ENCODE data around the gene PDIA6.

Gene PDIA6

DNA sequence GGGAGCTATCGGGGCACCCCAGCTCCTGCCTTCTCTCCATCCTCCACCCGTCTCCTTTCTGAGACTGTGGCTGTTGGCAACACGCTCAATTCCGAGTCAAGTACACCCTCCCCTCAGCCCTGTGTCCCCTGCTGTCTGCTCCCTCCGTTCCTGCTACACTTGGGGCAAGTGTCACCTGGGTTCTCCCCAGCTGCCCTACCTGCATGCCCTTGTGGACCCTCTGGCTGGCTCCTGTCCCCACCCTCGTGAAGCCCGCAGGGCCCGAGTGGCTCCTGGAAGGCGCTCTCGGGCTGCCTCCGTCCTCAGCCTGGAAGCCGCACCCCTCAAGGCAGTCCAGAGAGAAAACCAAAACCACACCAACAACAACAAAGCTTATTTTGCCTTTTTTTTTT is 33.9 kb downstream of the PDIA6 start:
- DNase-seq = no peak

DNA sequence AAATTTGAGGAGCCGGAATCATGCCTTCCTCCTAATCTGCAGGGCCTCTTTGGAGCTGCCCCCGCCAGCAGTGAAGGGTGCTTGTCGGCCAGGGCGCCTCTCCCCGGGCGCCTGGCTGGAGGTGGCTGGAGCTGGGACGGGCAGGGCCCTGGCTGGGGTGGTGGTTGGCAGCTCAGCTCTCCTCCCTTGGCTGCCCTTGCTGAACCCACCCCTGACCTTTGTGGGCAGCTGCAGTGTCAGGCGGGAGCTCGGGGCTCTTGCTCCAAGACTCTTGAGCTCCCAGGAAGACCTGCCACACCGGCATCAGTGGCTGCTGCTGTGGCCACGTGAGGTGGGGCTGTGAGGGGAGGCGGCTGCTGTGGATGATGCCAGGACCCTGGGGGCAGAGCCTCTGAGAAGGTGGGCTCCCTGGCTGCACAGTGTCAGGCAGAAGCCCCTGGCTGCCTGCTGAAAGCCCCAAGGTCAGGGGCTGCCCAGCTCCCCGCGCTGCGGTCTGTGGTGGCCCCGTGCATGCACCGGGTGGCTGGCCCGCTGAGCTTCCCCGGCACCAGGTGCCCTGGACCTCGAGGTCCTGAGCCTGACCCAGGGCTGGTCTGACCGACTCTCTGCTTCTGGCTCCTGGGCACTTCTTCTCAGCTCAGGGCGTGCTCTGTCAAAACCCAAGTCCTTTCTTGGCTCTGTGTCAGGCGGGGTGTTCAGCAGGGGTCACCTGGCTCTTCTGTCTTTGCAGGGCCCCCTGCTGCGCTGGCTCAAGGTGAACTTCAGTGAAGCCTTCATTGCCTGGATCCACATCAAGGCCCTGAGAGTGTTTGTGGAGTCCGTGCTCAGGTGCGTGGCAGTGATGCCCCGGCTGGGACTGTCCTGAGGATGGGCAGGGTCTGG is 34.5 kb downstream of the PDIA6 start:
- no peak for DNase-seq

DNA sequence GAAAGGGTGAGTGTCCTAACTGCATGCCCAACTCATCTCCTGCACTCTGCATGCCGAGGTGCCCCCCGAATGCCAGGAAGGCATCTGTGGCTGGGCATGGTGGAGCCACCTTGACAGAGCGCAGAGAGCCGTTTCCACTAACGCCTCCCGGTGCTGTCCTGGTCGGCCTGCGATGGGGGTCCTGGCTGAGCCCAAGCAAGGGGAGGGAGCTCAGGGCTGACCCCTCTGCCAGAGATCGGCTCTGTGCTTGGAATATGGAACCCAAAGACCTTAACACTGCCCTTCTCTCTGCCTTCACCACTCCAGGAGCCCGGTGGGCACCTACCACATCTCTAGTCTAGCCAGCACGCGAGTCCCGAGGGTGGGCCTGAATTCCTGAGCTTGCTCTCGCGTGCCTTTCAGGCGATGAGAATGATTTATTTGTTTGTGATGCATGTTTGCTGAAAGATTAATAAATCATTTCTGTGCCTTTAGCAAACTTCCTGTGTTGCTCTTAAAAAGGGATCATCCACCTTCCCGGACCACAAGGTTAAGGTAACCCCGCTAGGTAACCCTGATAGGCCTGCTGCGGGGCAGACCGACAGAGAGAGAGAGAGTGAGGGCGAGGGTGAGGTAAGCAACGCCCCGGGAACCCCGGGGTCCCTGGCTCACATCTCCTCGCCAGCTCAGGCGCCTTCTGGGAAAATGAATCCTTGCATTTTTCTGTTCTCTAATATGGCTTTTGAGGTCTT is 35.3 kb downstream of the PDIA6 start:
- no peak for DNase-seq

DNA sequence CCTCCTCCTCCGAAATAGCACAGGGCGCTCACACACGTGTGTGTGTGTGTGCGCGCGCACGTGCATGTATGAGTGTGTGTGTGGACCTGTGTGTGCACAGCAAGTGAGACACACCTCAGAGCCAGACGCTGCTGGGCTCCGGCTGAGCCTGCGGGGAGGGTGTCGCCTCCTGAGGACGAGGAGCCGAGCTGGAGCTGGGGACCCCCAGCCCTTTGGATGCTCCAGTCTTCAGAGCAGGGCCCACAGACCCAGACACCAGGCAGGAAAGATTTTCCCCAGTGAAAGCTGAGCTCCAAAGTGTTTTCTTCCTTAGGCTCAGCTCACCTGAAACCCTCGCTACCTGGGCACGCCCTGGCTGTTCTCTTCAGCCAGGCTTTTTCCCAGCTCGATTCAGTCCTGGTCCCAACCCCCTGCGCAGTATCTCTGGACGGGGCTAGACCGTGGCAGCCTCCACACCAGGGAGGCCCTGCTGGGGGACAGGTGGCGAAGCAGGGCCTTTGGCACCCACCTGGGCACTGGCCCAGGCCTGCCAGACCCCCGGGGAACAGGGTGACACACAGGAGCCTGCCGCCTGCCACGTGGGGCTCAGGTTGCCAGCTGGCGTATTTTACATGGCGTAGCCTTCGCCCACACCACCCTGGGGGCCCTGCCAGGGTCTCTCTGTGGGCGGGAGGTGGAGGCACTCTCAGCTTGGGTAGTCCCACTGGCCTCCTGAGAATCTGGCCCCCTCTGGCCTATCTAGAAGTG is 36.2 kb downstream of the PDIA6 start:
- no peak for DNase-seq

DNA sequence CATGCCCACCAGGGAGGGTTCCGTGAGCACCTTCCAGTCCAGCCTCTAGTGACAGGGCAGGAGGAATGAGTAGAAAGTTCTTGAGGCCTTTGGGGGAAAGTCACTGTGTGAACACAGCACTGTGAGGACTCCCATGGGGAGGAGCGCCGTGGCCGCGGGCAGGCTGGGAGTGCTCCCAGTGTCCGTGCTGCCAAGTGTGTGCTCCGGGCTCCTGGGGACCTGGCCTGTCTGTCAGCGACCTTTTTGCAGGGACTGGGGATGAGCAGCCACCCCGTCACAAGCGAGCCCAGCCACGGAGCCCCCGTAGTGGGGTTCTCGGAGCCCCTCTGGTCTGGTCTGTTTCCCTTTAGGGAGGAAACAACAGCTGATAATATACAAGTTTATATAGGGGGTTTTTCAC is 36.8 kb downstream of the PDIA6 start:
- no peak for DNase-seq

DNA sequence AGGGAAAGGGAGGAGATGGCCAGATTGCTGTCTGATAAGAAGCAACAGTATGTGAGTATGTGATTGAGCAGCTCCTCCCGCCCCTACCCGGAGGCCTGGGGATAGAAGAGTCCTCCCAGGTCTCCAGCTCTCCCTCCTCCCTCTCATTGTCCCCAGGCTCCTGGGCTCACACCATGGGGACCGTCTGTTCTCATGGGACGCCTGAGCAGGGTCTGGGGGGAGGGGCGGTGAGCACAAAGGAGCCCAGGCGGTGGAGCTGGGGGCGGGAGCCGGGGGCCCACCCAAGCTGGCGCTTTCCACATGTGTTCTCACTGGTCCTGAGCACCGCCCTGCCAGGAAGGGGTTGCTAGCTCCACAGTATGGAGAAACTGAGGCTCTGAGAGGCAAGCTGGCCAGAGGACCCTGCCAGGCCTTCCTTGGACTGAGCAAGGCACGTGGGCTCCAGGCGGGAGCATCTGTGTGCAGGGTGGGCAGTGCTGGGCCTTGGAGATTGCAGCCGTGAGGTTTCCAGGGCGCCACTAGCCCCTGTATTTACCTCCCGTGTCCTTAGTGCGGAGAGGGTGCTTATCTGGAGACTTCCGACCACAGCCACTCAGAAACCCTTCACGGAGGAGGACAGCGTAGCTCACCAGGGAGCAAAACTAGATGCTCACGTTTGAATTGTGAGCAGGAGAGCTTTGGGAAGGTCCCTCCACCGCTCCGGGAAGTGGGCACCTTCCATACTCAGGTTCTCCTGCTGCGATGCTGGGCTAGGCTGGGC is 37.4 kb downstream of the PDIA6 start:
- no peak for DNase-seq

DNA sequence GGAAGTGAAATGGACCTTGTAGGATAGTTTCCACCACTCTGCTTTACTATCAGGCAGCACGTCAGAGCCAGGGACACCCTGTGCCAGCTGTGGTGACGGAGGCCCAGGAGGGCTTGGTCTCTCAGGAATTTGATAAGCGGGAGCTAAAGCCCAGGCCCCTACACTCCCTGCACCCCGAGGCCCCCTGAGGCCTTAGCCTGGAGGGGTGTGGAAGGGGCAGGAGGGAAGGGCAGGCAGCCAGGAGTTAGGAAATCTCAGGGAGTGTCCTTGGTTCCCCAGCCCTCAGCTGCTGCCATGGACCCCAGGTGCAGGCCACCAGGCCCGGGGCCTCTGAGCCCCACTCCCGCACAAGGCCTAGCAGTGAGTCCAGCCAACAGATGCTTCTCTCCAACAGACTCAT is 38.2 kb downstream of the PDIA6 start:
- no peak for DNase-seq

DNA sequence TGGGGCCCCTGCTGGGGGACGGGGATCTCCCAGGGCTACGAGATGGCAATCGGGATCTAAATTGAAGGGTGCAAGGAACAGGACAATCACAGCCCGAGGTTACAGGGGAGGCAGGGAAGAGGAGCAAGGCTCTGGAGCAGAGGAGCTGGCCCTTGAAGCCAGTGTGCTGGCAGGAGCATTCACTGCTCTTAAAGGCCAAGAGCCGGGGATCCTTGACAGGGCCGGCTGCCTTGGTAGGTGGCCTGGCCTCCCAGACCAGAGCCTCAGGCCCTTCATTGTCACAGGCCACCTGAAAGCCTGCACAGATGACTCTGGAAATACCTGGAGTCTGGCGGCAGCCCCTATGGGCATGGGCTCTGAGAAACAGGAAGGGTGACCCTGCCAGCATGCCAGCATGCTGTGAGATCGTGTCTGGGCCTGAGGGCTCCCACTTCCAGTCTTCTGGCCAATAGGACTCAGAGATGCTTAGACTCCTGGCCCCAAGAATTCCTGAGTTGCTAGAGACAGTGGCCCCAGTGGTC is 38.7 kb downstream of the PDIA6 start:
- no peak for DNase-seq

DNA sequence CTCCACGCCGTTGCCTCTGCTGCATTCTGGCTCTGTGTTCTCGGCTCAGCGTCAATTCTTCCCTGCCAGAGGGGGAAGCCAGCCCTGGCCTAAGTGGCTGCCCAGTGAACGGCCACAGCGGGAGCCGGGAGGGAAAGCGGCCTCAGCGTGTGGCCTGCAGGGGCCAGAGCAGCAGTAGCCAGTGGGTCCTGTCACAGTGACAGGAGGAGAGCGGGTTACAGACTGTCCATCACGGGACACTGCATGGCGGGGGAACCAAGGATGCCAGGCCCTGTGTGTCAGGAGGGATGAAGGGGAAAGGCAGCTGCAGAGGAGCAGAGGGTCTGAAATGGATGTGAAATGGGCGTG is 39.7 kb downstream of the PDIA6 start:
- no peak for DNase-seq

DNA sequence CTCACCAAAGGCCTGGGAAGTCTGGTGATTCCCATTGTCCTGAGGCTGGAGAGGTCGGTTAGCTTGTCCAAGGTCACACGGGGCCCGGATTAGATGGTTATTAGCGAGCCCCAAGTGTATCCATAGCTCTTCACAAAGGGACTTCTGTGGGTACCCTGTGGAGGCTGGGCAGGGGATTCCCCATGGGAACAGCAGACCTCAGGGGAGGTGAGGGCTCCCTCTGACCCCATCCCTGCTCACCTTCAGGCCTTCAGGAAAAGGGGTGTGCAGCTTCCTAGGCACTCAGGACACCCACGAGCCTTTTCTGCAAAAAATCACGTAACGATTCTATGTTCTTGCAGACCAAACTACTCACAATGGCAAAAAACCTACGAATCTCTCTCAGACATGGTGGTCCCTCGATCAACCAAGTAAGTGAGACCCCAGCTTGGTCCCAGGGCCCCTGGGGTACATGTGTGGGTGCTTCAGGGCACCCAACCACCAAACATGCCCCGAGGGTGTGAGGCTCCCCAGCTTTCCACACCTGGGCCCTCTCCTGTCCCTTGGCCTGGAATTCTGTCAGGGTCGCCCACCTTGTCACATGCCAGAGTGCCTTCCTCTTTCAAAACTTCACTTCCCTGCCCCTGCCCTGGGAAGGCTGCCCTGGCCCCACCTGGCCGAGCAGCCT is 40.3 kb downstream of the PDIA6 start:
- no peak for DNase-seq

DNA sequence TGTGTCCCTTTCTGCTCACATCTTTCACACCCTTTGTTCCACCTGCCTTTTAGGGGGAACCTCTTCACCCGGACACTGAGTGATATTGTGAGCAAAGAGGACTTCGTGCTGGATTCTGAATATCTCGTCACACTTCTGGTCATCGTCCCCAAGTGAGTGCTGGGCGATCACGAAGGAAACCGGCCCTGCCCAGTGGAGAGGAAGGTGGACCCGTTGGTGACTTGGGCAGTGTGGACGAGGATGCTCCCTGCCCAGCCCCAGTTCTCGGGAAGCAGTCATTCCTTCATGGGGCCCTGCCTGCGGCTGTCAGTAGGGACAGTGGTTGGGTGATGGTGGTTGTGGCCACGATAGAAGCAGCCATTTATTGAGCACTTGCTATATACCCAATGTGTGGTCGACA is 40.8 kb downstream of the PDIA6 start:
- DNase-seq = no peak

DNA sequence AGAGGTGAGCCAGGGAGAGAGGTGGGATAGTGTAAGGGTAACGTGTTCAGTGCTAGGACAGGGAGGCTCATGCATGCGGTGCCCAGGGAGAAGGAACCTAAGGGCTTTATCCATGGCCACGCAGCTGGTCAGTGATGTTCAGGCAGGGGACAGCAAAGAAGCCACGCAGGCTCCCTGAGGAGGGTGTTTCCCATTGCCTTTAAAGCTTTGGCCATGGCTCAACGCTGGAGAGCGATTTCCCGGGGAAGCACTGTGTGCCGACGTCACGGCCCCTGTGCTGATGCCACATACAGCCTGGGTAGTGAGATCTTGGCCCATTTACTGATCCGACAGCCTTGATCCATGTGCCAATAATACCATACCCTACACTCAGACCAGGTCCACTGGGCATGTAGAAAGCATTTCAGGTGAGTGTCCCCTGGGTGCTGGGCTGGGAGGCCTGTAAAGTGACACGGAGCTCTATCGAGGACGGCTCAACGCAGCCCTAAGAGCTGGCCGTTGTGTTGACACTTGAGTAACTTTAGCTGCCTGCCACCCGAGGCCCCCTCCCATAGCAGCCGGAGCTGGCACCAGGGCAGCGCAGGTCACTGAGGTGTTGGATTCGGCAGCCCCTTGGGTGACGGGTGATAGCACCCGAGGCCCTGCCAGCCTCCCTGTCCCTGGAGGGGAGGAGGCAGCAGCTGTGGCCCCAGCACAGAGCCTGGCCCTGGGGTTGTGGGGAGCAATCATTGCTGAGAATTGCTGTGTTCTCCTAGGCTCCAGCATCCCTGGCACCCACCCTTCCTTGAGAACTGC is 41.4 kb downstream of the PDIA6 start:
- DNase-seq = no peak

DNA sequence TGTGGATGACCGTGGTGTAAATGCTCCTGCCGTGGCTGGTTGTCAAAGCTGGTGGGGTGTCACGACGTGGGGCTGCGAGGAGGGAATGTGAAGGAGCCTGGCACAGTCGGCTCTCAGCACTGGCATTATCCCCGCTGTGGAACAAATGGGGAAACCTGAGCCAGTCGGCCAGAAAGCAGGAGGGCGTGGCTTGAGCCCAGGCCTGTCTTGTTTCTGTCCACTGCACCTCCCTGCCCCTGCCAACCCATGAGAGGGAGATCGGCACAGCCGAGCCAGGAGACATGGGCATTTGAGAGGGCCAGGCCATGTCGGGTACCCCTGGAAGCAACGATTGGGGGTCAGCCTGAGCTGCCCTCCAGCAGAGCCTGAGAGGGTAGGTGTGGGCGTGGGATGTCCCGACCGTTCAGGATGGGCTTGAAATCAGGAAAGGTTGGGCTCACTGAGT is 44.5 kb downstream of the PDIA6 start:
- DNase-seq = no peak

DNA sequence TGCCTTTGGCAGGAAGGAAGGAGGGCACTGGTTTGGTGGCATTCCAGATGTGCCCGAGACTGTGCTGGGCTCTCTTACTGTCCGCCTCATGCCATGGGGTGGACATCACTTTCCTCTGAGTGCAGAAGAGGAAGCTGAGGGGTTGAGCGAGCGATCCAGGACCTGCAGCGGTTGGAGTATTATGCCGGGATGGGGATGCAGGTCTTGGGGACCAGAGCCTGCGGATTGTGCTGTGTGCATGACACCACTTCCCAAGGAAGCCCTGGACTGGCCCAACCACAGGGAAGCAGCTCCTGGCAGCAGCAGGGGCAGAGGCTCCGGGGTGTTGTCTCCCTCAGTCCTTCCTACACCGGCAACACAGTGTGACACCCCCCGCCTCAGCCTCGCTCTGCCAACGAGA is 46.7 kb downstream of the PDIA6 start:
- DNase-seq = no peak

DNA sequence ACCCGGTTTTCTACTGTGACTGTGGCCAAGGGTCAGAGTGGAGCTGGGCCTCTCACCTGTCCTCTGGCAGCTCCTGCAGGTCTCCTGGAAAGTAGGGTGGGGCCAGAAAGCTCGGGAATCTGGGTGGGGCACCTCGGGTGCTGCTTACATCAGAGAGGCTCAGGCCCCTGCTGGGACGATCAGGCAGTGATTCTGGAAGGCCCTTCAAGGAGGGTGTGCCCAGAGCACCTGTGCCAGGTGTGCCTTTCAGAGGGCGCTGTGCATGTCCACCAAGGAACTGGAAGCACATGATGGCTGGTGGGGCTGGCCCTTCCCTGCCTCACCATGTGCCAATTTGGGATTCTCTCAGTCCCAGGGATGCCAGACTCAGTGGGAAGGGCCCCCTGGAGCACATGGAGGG is 47.1 kb downstream of the PDIA6 start:
- no peak for DNase-seq

DNA sequence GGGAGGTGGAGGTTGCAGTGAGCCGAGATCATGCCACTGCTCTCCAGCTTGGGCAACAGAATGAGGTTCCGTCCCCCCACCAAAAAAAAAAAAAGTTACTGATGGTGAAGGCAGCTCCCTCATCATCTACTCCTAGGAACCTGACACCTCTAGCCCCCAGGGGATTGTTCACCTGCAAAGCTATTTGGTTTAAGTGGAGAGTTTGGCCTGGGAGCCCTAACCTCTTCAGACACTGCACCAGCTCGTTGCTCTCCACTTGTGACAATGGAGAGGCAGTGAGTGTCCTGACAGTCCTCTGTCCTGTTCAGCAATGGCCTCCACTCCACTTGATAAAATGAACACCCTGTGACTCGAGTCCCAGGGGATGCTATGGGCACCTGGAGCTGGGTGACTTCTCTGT is 47.7 kb downstream of the PDIA6 start:
- no peak for DNase-seq

DNA sequence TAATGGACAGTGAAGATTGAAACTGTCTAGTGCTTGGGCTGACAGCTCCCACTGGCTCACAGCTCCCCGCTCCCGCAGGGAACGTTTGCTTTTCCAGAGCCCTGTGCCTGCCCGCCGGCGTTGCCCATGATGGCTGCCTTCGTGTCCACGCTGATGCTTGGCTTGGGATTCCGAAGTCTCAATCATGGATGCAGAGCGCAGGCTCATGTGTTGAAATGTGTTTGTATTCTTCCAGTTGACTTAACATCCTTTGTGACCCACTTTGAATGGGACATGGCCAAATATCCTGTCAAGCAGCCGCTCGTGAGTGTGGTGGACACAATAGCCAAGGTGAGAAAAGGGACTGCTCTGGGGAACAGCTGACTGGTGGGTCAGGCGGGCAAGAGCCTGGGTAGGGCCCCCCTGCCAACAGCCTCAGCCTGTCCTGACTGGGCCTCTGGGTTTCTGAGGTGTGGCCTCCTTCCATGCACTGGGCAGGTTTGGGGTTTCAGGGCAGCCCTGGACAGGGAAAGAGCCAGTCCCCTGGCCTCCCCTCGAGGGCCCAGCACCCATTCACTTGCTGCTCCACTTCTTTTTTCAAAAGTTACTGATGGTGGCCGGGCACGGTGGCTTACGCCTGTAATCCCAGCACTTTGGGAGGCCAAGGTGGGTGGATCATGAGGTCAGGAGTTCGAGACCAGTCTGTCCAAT is 48.3 kb downstream of the PDIA6 start:
- no peak for DNase-seq

DNA sequence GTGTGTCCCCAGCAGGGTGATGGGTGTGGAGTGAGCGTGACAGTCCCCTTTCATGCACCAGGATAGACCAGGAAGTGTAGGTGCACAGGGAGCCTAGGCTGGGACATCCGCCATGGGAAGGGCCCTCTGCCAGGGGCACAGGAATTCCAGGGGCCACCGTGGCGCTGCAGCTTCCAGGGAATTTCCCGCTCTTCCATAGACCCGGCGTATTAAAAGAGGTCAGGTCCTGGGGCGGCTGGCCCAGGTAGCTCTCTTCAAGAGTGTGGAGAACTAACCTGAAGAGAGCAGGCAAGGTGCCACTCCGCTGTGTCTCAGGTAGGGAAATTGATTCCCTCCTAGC is 49.2 kb downstream of the PDIA6 start:
- DNase-seq = no peak

DNA sequence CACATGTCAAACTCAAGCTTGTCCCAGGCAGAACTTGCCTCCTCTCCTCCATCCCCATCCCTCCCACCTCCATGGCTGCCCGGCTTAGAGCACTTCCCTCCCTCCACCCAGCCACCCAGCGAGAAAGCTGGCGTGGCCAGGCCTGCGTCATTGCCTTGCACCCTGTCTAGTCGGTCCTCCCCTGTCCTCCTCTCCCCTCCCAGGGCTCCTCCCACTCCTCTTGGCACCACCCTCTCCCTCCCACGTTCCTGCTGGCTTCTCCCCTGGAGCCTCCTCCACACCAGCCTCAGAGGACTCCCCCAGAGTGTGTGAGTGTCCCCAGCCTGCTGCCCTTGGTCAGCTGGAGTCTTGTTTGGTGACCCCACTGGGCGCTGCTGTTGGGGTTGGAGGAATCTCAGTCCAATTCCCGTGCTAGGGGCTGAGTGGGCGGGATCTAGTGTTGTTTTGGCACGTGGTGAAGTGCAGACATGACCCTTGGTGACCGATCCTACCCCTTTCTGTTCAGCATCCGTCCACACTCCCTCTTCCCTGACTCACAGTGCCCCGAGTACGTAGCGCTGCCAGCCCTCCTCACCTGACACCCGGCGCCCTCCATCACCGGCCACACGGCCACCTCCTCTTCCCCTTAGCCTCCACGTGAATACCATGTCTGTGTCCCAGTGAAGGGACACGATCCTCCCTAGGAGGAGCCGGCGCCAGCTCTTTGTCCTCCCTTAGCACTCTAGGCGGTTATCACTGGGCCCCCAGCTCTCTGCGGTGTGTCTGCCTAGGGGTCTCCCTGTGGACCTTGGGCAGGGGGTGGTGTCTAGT is 49.7 kb downstream of the PDIA6 start:
- DNase-seq = no peak

DNA sequence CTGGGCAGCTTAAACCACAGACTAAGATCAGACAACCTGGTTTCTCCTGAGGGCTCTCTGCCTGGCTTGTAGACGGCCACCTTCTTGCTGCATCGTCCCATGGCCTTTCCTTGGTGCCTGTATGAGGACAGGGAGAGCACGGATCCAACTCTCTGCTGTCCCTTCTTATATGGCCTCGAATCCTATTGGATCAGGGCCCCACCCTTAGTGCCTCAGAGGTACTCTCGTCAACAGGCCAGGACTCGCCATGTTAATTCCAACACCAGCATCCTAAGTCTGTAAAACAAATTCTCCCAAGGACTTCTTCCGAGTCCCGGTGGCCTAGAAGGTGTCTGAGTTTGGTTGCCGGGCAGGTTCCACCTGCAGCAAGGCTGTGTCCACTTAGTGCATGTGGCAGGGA is 51.0 kb downstream of the PDIA6 start:
- no peak for DNase-seq

Measured in activated CD4-positive, CD25-positive, alpha-beta regulatory T cell treated with anti-CD3 and anti-CD28 coated beads, Interleukin-2, amount 50 U/mL, for 72 hours (primary cell).